ENCODE measurements around the gene EML1.

The EML1 gene

DNA sequence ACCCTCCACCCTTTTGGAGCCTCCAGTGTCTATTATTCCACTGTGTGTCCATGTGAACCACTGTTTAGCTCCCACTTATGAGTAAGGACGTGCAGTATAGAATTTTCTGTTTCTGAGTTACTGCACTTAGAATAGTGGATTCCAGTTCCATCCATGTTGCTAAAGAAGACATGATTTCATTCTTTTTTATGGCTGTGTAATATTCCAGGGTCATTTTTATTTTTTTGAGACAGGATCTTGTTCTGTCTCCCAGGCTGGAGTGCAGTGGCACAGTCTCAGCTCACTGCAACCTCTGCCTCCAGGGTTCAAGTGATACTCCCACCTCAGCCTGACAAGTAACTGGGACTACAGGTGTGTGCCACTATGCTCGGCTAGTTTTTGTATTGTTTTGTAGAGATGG is 31.6 kb downstream of the EML1 start:
- no peak for DNase-seq (ENCODE audit: low read depth in 2 of 2)

DNA sequence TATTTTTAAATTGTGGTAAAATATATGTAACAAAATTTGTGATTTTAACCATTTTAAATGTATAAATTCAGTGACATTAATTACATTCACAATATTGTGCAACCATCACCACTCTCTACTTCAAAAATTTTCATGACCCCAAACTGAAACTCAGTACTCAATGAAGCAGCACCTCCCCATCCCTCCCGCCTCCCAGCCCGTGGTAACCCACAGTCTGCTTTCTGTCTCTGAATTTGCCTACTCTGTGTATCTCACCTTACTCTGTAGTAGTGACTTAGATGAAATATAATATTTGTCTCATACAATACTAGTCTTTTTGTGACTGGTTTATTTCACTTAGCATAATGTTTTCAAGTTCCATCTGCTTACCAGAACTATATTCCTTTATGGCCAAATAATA is 36.2 kb downstream of the EML1 start:
- no peak for DNase-seq (ENCODE audit: low read depth in 2 of 2)

DNA sequence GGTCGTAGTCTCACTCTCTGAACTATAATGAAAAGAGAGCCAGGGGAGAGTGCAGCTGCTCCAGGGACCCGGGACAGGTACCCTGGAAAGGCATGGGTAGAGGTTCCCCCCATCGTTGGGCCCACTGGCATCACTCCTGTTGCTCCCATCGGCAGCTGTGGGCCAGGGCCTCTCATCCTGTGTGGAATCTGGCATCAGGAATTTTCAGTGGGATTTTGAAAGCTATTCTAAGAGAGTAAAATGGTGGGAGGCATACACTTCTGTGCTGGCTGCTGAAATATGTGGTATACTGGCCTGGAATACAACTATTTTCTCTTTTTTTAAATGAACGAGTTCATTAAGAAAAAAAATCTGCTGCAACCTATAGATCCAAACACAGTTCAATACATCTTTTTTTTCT is 38.1 kb downstream of the EML1 start:
- DNase-seq (ENCODE audit: low read depth in 2 of 2) = no peak

DNA sequence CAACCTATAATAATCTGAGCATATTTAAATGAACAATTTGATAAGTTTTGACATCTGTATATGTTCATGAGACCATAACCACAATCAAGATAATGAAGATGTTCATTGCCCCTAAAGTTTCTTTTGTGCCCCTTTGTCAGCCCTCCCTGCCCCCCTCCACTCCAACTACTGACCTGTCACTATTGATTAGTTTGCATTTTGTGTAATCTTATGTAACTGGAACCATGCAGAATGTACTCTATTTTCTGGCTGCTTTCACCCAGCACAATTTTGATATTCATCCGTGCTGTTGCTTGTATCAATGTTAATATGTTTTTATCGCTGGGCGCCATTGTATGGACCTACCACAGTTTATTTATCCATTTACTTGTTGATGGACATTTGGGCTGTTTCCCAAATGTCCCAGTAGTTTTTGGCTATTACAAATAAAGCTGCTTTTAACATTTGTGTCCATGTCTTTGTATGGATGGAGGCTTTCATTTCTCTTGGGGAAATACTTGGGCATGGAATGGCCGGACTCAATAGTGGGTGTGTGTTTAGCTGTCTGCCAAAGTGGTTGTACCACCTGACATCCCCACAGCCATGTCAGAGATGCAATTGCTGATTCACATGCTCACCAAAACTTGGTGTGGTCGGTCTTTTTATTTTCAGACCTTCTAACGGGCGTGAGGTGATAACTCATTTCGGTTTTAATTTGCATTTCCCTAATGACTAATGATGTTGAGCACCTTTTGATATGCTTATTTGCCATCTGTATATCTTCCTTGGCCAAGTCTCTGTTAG is 38.9 kb downstream of the EML1 start:
- no peak for DNase-seq (ENCODE audit: low read depth in 2 of 2)

DNA sequence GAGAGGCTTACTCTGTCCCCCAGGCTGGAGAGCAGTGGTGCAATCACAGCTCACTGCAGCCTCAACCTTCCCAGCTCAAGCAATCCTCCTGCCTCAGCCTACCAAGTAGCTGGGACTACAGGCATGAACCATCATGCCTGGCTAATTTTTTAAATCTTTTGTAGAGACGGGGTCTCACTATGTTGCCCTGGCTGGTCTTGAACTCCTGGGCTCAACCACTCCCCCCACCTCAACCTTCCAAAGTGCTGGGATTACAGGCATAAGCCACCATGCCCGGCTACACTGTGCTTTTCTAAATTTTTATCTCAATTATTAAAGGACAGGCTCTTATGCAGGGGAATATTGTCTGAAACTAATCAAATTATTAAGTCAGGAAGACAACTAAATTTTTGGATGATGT is 44.6 kb downstream of the EML1 start:
- DNase-seq (ENCODE audit: low read depth in 2 of 2) = no peak

DNA sequence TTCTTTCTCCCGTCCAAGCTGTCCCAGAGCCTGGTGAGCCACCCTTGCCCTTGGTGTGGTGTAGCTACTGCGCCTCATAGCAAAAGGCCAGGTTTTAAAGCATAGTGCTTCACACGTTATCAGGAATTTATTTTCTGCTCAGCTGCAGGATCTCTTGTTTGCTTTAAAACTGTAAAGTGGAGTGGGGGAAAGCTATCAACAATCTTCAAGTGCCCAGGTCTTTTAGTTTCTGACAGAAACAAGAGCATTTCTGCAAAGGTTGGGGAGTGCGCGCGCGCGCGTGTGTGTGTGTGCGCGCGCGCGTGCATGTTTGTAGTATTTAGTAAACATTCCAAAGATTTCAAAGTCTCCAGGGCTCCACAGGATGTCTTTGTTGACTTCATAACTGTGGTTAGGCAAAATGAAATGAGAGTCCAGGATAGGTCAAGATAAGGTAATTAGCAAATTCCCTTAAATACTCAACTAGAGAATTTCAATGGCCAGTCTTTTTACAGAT is 45.5 kb downstream of the EML1 start:
- no peak for DNase-seq (ENCODE audit: low read depth in 2 of 2)

DNA sequence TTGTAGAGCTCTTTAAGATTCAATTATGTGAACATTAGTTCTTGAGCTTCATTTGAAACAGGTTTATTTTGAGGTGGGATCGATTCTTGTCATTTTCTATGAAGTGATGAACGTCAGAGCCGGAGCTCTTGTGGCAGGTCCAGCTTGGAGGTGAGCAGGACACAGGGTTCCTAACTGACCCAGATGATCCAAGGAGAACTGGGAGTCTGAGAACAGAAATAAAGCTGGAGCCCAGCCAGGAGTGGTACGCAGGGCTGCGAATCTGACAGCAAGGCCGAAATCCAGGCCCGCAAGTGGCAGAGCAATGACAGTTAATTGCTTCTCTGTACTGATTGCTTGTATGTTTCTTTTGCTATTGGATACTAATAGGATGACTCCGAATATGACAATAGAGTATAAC is 46.5 kb downstream of the EML1 start:
- DNase-seq (ENCODE audit: low read depth in 2 of 2) = no peak

DNA sequence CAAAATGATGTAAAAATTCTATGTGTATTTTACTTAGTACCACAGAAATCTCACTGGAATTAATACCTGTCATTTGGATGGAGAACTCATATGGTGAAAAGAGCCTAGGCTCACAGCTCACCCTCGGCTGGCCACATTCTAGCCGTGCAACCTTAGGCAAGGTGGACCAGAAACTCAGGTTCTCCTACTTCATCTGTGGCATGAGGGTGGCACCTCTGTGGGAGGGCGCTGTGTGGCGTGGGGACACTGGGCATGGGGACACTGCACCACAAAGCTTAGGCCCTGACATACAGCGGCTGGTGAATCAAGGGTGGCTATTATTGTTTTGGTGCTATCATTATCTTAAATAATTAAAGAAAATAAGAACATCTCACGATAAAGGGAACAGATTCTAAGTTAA is 47.1 kb downstream of the EML1 start:
- DNase-seq (ENCODE audit: low read depth in 2 of 2) = no peak

DNA sequence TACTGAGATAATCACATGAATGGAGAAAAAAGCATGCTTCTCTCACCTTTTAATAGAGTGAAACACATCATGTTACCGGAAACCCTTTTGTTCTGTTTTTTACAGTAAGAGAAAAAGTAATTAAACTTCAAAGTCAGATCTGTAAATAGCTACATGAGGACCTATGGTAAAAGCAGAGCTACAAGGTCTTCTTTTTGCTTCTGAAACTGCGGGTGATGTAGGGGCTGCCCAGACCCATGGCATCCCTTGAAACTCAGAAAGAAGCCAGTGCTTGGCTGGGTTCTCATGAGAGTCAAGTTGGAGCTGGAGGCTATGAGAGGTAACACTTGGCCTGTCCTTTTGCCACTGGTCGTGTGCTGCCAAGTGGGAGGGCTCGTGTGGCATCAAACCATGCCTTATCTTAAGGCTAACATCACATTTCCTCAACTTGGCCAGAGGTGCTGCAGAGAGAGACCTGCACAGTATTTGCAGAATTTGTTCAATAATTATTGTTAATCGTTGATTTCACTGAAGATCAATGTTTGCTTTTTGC is 47.6 kb downstream of the EML1 start:
- no peak for DNase-seq (ENCODE audit: low read depth in 2 of 2)

DNA sequence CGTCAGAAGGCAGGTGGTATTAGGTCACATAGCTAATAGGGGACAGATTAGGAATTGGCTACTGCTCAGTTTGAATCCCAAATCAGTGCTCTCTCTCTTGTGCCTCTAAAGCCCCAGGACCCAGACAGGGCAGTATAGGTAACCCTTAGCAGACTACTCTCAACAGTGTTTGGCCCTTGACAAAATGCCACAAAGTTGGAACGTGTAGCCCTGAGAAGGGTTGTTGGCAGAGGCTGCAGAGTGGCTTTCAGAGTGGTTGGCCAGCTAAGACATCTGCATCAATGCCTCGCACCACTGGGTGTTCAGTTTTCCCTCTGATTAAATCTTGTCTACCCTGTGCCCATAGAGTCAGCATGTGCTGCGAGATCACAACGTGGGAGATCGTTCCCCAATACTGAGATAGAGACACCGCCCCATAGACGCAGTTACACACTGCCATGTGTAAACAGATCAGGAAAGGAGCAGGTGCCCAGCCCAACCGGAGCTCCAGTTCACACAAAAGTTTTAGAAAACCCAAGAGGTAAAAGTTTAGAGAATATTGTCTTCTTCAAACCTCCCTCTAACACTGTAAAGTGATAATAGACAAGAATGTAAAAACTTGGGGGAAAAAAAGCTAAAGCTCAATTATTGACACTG is 48.3 kb downstream of the EML1 start:
- no peak for DNase-seq (ENCODE audit: low read depth in 2 of 2)

DNA sequence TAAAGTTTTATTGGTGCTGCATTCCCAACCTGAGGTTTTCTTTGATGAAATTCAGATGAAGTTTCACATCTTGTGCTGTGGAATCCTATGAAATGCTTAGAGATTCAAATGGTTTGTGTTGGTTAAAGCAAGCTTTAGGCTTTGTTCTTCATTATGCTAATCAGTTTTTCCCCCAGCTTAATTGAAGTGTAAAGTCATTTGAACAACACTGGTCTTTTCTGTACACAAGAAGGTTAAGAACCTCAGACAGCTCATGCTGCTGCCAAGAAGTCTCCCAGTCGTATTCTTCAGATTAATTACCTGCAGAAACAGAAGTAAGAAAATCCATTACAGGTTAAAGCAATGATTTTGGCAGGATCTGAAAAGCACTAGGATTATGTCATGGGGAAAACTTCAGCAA is 48.9 kb downstream of the EML1 start:
- no peak for DNase-seq (ENCODE audit: low read depth in 2 of 2)

DNA sequence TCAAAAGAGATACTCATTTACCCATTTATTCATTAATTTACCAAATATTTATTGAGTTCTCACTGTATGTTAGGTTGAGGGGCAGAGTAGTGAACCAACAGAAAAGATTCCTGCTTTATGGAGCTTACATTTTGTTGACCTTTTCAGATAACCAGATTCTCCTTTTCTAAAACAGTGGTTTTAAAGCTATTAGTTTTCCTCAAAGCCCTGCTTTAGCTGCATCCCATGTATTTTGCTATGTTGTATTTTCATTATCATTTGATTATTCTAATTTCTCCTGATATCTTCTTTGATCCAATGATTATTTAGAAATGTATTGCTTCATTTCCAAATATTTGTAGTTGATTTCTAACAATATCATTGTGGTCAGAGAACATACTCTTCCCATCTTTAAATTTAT is 53.6 kb downstream of the EML1 start:
- DNase-seq (ENCODE audit: low read depth in 2 of 2) = no peak

DNA sequence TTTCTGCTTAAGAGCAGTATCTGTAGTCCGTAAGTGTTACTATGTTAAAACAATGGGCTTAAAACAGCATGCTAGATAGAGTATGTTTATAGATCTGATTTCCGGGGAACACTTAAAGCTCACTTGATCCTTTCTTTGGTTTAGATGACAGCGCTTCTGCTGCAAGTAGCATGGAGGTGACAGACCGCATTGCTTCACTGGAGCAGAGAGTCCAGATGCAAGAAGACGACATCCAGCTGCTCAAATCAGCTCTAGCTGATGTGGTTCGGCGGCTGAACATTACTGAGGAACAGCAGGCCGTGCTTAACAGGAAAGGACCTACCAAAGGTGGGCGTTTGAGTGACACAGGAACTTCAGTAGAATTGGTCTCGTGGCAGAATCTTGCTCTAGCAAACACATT is 57.5 kb downstream of the EML1 start:
- DNase-seq (ENCODE audit: low read depth in 2 of 2) = no peak

DNA sequence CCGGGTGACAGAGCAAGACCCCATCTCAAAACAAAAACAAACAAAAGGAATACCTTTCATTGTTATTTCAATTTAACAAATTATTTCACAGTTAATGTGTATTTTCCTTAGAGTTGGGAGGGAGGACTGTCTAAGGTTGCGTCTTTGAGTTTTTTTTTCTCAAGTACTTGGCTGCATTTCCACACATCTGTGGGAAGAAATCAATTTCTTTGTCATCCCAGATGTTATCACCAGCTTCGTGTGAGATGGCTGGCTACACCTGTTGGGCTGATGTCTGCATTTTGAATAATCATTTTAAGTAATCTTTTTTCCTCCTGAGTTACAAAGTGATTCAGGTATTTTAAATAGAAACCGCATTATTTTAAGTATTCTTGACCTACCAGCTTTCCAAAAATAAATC is 59.4 kb downstream of the EML1 start:
- no peak for DNase-seq (ENCODE audit: low read depth in 2 of 2)

DNA sequence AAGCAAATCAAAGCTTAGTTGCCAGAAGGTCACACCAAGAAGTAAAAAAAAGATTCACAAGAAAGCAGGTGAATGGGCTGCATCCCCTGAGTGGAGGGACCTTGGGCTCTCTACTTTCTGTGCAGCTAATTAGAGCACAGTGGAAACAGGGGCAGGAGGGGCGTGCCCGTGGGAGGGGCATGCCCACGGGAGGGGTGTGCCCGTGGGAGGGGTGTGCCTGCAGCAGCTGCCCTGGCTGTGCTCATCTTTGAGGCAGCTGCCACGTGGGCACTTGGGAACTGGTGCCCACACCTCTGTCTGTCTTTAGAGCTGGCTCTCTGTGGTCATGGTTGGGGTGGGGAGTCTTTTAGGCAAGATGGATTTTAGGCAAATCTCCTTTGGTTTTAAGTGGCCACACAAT is 60.0 kb downstream of the EML1 start:
- DNase-seq (ENCODE audit: low read depth in 2 of 2) = no peak

DNA sequence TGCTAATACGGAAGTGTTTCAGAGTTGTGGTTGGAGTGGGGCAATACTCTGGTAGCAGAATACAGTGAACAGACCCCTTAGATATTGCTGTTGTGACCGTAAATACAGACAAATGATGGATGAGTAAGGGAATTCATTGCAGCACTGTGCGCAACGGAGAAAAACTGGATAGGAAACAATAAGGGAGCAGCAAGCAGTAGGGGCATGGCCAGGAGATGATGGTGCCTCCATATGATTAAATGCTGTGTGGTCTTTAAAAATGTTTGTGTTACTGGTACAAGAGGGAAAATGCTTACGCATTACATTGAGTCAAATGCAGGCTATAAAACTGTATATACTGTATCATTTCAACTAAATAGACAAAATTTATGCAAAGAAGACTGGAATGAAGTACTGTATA is 61.6 kb downstream of the EML1 start:
- no peak for DNase-seq (ENCODE audit: low read depth in 2 of 2)

DNA sequence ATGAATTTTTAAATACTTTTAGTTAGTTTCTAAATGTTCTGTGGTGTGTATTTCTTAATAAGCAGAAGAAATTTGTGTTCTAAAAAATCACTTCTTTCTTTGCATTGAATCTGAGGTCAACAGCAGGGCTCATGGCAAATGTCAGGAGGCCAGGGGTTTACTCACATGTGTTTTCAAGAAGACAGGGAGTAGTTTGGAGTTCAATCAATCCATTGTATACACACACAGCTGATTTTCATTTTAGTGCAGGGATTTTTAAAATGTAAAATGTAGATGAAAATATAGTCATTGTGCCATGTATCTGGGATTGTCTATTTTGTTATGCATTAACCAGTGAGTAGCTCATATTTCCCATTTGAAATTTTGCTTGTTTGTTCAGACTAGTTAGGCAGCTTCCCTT is 62.1 kb downstream of the EML1 start:
- DNase-seq (ENCODE audit: low read depth in 2 of 2) = no peak

DNA sequence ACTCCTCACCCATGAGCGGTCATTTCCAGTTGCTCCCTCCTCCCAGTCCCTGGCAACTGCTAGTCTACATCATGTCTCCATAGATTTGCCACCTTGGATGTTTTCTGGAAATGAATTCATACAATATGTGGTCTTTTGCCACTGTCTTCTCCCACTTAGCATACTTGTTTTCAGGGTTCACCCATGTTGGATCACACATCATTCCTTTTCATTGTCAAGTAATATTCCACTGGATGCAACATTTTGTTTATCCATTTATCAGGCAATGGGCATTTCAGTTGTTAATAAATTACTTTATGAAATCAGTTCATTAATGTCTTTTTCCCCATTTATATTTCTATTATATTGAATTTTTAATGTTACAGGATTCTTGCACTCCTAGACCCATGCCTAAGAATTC is 64.3 kb downstream of the EML1 start:
- no peak for DNase-seq (ENCODE audit: low read depth in 2 of 2)

DNA sequence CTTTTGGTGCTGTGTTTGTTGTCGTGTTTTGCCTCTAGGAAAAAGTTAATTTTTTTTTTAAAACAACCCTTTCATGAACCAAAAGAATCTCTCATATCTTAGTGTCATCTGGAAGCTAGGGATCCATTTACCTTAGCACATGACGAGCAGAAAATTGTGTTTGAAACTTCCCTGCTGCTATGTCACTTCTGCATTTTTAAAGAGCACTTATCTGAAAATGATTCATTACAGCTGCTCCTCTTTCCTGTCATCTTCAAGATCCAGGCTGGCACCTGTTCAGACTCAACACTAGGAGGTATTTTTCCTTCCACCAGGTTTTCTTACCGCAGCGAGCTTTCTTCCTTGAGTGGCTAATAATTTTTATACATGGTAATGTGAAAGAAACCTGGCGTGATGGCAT is 67.0 kb downstream of the EML1 start:
- no peak for DNase-seq (ENCODE audit: low read depth in 2 of 2)

DNA sequence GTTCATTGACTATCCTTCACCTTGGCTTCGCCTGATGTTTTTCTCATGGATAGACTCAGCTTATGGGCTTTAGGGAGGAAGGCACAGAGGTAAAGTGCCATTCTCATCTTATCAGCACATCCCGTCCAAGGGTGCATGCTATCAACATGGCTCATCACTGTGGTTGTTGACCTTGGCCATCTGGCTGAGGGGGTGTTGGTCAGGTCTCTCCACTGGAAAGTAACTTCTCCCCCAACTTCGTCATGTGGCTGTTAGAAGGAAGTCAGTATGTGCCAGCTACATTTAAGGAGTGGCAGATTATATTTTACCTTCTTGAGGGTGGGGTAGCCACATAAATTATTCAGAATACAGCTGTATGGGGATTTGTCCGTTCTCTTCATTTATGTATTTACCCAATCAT is 68.9 kb downstream of the EML1 start:
- no peak for DNase-seq (ENCODE audit: low read depth in 2 of 2)

DNA sequence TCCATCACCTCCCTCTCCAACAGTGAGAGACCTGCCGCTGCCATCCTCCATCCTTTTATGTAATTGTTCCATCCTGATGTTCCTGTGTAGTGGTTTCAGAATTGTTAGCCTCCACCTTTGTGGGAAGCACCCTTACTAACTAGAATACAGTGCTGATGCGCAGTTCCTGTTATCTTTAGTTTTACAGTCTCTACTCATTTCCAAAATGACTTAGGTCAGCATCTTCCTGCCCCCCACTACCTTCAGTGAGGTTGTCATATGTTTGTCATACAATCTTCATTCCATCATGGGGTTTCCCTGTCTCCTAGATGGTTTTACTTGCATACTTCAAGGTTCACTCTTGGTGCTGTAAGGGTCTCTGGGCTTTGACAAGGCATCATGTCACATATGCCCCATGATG is 69.8 kb downstream of the EML1 start:
- DNase-seq (ENCODE audit: low read depth in 2 of 2) = no peak

DNA sequence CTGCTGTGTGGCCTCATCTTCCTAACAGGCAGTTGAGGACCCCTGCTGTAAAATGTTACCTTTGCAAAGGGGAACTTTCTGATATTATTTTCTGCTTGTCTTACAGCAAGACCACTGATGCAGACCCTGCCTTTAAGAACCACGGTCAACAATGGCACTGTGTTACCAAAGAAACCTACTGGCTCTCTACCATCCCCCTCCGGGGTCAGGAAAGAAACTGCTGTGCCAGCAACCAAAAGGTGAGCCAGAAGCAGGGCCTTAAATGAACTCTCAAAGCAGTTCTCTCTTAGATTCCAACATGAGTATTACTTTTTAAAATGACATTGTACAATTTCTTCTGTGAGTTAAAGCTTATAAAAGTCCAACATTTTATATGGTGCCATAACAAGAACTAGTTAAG is 72.2 kb downstream of the EML1 start:
- no peak for DNase-seq (ENCODE audit: low read depth in 2 of 2)

DNA sequence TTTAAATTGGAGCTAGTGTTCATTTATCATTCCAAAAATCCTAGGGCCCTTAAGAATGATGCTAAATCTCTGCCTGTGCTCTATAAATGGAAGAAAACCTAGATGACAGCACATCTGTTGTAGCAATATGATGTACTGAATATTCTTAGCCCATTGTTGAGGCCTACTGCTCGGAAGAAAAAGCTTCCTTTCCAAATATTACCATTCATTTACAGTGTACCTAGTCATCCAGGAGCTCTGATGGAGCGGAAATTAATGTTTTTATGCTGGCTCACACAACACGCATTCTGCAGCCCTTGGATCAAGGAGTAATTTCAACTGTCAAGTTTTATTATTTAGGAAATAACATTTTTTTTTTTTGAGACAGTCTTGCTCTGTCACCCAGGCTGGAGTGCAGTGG is 77.4 kb downstream of the EML1 start:
- DNase-seq (ENCODE audit: low read depth in 2 of 2) = no peak
